HG03159 (cell line): ENCODE results near the gene DIAPH2.
"Not testable (repeated sequence)": the region's sequence is repeated elsewhere in the genome, so short reads cannot be mapped to it uniquely, and the experiment has no call there.

Experiments used
- ATAC-seq: cut with Tn5 transposase; IDR thresholded peaks from one replicate; pipeline ENCODE4 v1.9.1; 2021; ENCODE audit warnings: mild to moderate bottlenecking, moderate library complexity; ENCODE audit not compliant: unreplicated experiment

The DIAPH2 gene

DNA sequence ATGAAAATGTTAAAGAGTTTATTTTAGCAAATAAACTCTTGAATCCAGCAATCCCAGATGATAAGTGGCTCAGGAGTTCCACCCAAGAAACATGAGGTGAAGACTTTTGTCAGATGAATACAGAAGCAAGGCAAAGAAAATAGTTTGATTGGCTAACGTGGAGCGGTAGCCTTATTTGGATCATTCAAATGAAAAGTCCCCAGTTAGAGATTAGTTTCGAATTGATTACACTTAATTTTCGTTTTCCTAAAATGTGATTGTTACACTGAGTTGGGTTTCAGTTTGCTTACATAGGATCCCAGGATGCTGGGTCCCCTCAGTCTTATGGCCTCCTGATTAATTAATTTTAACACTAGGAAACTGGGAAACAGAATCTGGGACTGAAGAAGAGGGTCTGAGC, 122.7 kb downstream of the DIAPH2 start:
- no peak for ATAC-seq

- no peak for ATAC-seq
Observed at GRCh38 chrX:96820935-96821334, 136.3 kb downstream of the DIAPH2 start.

DNA sequence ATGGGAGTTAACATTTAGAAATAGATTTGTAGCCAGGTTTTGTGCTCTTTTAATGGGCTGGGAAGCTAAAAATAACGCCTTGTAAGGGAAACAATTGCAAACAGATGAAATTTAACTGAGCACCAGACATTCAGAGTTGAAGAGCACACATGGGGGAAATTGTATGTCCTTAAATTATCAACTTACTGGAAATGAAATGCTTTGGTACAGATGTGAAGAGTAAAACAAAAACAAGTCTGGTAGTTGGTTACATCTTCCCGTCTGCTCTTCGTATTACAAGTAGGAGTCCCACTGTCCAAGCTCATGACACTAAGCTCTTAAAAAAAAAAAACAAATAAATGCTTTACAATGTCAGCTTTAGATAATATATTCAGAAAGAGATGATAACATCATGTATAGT, 139.5 kb downstream of the DIAPH2 start:
- ATAC-seq, result no peak

DNA sequence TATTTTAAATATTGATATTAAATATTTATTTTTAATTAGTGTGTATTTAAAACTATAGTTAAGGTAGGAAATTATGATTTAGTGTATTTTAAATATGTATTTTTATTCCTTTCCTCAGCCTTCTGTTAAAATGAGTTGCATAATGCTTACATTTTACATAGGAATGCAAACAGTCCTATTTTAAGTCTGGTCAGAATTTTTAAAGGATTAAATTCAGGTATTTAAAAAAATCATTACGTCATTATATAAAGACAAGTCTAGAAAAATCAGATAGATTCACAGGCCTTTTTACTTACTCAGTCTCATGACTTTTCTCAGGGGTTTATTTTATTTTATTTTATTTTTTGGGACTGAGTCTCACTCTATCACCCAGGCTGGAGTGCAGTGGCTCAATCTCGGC, 148.7 kb downstream of the DIAPH2 start:
- no peak for ATAC-seq

GRCh38 chrX:96834137-96834536, 149.5 kb downstream of the DIAPH2 start:
- no peak for ATAC-seq

GRCh38 chrX:96835660-96836289, 151.1 kb downstream of the DIAPH2 start:
- peak; percentile 78 for ATAC-seq

- ATAC-seq, result no peak
Observed at GRCh38 chrX:96837808-96838207, 153.2 kb downstream of the DIAPH2 start.

DNA sequence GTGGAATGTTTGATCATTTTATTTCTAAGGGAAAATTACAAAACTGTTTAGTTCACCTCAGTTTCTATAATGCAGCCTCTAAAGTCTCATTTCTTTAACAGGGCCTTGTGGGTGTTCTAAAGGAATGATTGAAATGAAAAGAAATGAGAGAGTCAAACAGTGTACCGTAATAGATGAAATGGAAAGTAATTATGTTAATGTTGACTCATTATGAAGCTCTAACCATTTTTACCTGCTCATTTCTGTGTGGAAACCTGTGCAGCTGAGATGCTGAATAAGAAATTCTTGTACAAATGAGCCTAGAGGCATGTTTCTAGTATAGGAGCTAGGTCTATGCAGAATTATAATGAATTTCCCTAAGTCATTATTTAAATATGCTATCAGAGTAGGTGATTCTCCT, 153.9 kb downstream of the DIAPH2 start:
- no peak for ATAC-seq

- ATAC-seq, result no peak
Observed at GRCh38 chrX:96841325-96841724, 156.7 kb downstream of the DIAPH2 start.

- not testable (repeated sequence) for ATAC-seq
Observed at GRCh38 chrX:96841866-96842265, 157.2 kb downstream of the DIAPH2 start.

GRCh38 chrX:96843566-96843965, 158.9 kb downstream of the DIAPH2 start:
- ATAC-seq, result no peak

GRCh38 chrX:96846841-96847240, 162.2 kb downstream of the DIAPH2 start:
- ATAC-seq, result no peak

GRCh38 chrX:96859422-96859821, 174.8 kb downstream of the DIAPH2 start:
- ATAC-seq, result not testable (repeated sequence)

DNA sequence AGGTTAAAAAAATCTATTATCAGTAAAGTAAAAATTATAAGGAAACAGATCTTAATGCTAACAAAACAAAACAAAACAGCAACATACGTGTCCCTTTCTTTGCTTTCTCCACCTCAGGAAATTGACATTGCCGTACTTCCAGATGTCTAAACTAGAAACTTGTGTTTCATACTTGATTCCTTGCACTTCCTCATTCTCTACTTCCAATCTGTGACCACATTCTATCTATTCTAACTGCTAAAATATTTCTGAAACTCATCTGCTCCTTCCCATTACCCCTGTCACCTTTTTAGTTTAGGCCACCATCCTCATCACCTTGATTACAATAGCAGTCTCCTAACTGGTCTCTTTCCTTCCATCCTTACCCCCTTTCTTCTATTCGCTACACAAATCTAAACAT, 176.6 kb downstream of the DIAPH2 start:
- ATAC-seq, result peak; percentile 71

GRCh38 chrX:96861661-96862060, 177.0 kb downstream of the DIAPH2 start:
- peak; percentile 19 for ATAC-seq

GRCh38 chrX:96883608-96884007, 199.0 kb downstream of the DIAPH2 start, which contains the start of gene RPA4:
Gene RPA4, plus strand, starts transcription at chrX:96883908. Its CDS starts 403 bp downstream, at chrX:96884311.
- ATAC-seq, result no peak

DNA sequence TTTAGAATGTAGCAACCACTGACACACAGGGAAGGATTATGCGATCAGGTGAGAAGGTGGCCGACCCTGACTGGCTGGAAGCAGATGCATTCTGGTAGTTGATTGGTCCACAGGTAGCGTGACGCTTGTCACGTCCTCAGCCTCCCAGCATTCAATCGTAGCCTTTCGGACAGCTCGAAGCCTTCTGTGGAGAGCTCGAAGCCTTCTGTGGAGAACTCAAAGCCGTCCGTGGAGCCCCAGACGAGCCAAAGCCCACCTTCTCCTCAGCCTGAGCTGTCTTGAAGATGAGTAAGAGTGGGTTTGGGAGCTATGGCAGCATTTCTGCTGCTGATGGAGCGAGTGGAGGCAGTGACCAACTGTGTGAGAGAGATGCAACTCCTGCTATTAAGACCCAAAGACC, 199.4 kb downstream of the DIAPH2 start:
- ATAC-seq, result no peak

DNA sequence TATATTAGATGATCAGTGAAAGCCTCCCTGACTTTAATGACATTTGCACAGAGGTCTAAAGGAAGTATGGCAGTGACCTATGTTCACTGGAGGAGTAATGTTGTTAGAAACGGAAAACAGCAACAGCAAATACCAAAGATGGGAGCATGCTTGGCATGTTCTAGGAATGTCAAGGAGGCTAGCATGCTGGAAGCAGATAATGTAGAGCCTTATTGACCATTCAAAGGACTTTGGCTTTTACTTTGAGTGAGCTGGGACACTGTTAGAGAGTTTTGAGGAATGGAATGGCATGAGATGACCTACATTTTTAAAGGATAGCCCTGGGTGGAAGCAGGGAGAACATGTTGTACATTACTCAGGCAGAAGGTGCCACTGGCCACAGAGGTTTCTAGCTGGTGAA, 205.1 kb downstream of the DIAPH2 start:
- ATAC-seq, result no peak

- ATAC-seq, result no peak
Observed at GRCh38 chrX:96906741-96907140, 222.1 kb downstream of the DIAPH2 start.

GRCh38 chrX:96907516-96908272, 223.1 kb downstream of the DIAPH2 start:
- no peak for ATAC-seq

GRCh38 chrX:96909291-96909690, 224.6 kb downstream of the DIAPH2 start:
- no peak for ATAC-seq

- ATAC-seq, result no peak
Observed at GRCh38 chrX:96918864-96919263, 234.2 kb downstream of the DIAPH2 start.
